ENCODE measurements around the gene DNAJB1.
A peak's percentile ranks its signal among the peaks of the same experiment; 100 is the strongest.
"Not testable (repeated sequence)": the region's sequence is repeated elsewhere in the genome, so short reads cannot be mapped to it uniquely, and the experiment has no call there.

The DNAJB1 gene

GRCh38 chr19:14553042-14553938 lies 35.1 kb upstream of the DNAJB1 start:
- no peak for DNase-seq (ENCODE audit: low read depth)

- DNase-seq (ENCODE audit: low read depth) = not testable (repeated sequence)
Observed at GRCh38 chr19:14552006-14552360, 33.8 kb upstream of the DNAJB1 start.

GRCh38 chr19:14551134-14552005 lies 33.2 kb upstream of the DNAJB1 start:
- peak; percentile 65 for DNase-seq (ENCODE audit: low read depth)

- DNase-seq (ENCODE audit: low read depth) = no peak
Observed at GRCh38 chr19:14550201-14550754, 32.1 kb upstream of the DNAJB1 start.

- DNase-seq (ENCODE audit: low read depth) = no peak
Observed at GRCh38 chr19:14545716-14546082, 27.5 kb upstream of the DNAJB1 start.

DNA sequence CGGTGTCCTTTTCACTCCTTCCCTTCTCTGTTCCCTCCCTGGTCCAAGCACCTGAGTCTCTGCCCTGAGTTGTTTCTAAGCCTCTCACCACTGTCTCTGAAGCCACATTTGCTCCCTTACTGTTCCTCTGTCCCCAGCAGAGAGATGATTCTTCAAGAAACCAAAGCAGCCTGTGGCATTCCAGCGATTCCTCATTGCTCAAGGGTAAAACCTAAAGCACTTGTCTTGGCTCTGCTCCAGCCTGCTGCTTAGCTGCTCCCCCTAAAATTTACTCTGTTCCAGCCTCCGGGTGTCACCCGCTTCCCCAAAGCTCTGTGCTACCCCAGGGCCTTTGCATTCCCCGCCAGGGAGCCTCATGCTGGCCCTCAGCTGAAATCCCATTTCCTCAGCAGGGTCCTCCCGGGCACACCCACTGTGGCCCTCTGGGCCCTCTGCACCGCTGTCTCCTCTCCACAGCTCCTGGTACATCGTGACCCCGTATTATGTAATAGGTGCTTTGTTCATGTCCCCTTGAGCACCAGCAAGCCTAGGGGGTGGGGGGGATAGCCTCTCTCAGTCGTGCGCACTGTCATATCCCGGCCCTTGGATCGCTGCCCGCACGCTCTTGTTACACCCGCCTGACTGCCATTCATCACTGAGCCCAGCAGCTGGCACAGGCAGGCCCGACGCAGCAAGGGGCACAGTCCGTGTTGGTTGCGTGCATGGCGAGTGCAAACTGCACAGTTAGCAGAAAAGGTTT lies 26.9 kb upstream of the DNAJB1 start:
- DNase-seq (ENCODE audit: low read depth) = no peak

GRCh38 chr19:14544047-14544446 lies 25.9 kb upstream of the DNAJB1 start:
- DNase-seq (ENCODE audit: low read depth) = no peak

DNA sequence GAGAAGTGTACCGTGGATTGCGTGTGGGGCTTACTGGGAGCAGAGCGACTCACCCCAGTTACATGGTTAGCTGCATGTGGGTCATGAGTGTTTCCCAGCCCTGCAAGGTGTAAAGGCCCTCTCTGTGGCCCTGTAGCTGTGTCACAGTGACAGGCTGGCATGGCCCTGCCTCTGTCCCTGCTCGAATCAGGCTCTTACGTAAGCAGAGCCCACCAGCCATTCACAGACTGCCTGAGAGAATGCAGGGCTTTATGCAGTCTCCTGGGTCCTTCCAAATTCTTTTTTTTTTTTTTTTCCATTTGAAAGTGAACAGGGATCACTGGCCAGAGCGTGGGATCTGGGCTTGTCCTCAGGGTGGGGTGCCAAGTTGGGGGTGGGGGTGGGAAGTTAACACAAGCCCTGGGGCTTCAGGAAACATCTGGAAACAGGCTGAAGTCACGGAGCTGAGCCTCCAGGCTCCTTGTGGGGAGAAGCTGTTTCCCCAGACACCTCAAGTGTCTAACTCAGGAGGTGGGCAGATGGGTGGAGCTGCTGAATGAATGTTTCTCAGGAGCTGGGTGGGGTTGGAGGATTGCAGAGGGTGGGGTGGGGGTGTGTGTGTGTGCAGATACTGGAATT lies 24.6 kb upstream of the DNAJB1 start:
- no peak for DNase-seq (ENCODE audit: low read depth)

DNA sequence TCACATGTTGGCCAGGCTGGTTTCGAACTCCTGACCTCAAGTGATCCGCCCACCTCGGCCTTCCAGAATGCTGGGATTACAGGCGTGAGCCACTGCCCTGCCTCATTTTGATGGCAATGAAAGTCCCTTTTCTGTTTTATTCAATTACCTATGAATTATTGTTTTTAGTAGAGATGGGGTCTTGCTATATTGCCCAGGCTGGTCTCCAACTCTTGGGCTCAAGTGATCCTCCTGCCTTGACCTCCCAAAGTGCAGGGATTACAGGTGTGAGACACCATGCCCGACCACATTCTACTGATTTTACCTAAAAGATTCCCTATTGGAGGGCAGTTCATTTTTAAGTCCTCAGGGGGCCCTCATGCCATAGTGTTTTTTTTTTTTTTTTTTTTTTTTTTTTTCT lies 23.8 kb upstream of the DNAJB1 start:
- DNase-seq (ENCODE audit: low read depth) = not testable (repeated sequence)

GRCh38 chr19:14540741-14541525 lies 22.7 kb upstream of the DNAJB1 start:
- DNase-seq (ENCODE audit: low read depth) = no peak

DNA sequence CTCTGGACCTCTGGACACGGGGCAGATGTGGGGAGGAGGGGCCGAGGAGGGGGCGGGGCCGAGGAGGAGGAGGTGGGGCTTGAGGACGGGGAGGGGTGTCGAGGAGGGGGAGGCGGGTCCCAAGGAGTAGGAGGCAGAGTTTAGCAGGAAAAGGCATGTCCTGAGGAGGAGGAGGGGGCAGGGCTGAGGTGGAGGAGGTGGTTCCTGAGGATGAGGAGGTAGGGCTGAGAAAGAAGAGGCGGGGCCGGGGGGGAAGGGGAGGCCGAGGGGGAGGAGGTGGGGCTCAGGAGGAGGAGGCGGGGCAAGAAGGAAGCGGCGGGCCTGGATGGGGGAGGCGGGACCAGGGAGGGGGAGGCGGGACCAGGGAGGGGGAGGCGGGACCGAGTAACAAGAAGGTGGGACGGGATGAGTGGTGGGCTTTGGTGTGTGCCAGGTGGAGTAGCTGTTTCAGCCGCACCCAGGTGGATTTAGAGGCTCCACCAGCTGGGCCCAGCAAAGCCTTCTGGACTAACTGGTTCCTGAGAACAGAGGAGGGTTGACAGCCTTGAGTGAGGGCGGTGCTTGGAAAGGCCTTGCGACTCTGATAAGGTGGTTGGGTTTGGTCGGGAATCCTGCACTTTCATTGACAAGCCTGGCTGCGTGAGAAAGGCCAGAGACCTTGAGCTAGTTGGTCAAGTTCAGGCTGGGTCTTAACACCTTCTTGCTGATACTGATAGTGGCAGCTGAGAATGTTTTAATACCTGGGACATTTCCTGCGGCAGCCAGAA lies 18.9 kb upstream of the DNAJB1 start:
- DNase-seq (ENCODE audit: low read depth) = no peak

DNA sequence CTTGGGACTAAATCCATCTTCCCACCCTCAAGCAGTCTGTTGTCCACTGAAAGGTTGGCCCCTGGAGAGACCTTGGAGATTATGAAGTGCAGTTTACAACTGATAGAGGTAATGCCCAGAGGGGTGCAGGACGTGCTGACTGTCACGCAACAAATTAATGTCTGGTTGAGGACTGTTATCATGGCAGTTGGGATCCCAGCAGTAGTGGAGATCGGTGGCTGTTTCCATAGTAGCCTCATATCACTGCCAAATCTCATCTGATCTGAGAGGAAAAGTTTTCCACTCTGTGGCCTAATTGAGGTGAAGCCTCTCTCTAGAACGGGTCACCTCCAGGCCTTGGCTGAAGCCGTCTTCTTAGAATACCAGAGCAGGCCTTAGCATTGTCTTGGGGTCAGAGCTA lies 15.3 kb upstream of the DNAJB1 start:
- DNase-seq (ENCODE audit: low read depth) = no peak

DNA sequence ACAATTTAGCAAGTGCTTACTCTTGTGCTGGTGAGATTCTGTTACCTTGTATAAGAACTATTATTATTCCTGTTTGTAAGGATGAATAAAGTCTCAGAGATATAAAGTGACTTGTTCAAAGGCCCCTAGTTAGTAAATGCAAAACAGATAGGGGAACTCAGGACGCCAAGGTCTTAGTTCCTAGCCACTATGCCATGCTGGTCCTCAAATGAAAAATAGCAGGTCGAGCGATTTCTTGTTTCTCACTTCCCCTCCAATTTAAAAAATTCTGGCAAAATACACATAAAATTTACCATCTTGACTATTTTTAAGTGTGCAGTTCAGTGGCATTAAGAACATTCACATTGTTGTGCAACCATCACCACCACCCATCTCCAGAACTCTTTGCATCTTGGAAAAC lies 12.3 kb upstream of the DNAJB1 start:
- no peak for DNase-seq (ENCODE audit: low read depth)

DNA sequence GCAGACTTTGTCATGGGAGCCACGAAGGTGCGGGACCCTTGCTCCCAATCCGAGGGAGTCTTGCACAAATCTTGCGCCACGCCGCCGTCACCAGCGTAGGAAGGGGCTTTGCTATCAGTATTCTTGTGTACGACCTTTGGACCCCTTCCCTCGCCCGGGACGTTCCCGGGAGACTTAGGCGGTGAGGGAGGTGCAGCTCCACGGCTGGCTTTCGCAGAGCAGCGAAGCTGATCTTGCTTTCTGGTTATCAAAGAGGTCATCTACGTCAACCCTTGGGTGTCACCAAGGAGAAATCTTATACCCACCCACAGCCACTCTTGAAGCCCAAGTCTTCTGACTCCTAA lies 11.8 kb upstream of the DNAJB1 start:
- no peak for DNase-seq (ENCODE audit: low read depth)

- peak; percentile 100 for DNase-seq (ENCODE audit: low read depth)
Observed at GRCh38 chr19:14529254-14530004, 11.2 kb upstream of the DNAJB1 start, which contains the start of gene TECR. Gene TECR, plus strand, starts transcription at chr19:14529594. Its CDS starts 103 bp downstream, at chr19:14529697.

- no peak for DNase-seq (ENCODE audit: low read depth)
Observed at GRCh38 chr19:14528419-14529253, 10.4 kb upstream of the DNAJB1 start.

GRCh38 chr19:14526423-14526822 lies 8.2 kb upstream of the DNAJB1 start:
- no peak for DNase-seq (ENCODE audit: low read depth)

DNA sequence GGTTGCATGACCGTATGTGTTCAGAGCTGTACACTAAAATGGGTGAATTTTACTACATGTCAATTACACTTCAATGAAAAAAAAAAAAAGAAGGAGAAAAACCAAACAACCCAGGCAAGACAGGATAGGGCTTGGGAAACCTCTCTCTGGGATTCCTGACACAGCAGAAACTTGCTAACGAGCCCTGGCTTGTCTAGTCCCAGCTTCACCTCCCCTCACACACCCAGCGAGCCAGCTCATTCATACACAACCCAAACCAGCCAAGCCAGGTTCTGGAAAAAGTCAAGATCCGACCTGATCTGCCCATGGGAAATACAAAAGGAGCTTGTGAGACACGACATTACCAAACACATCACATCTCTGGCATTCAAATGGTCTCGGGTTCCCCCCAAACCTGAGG lies 7.5 kb upstream of the DNAJB1 start:
- DNase-seq (ENCODE audit: low read depth) = no peak
